ENCODE data around the gene ATP5PB.

ATP5PB gene

GRCh38 chr1:111446967-111447892 is 2.0 kb upstream of the ATP5PB start:
- DNase-seq: no peak

GRCh38 chr1:111448482-111448917 is 764 bp upstream of the ATP5PB start:
- no peak for DNase-seq

GRCh38 chr1:111449703-111450017 is 396 bp downstream of the ATP5PB start:
- no peak for DNase-seq

GRCh38 chr1:111450185-111450584 is 921 bp downstream of the ATP5PB start:
- no peak for DNase-seq

GRCh38 chr1:111452581-111452980 is 3.3 kb downstream of the ATP5PB start:
- no peak for DNase-seq

- no peak for DNase-seq
Observed at GRCh38 chr1:111453706-111454105, 4.4 kb downstream of the ATP5PB start.

- DNase-seq: no peak
Observed at GRCh38 chr1:111454859-111455641, 5.8 kb downstream of the ATP5PB start.

- DNase-seq: no peak
Observed at GRCh38 chr1:111455642-111456031, 6.4 kb downstream of the ATP5PB start.

- DNase-seq: no peak
Observed at GRCh38 chr1:111461765-111462164, 12.5 kb downstream of the ATP5PB start.

GRCh38 chr1:111462370-111463028 is 13.2 kb downstream of the ATP5PB start:
- DNase-seq: no peak

GRCh38 chr1:111463029-111463683 is 13.9 kb downstream of the ATP5PB start:
- DNase-seq: no peak

- no peak for DNase-seq
Observed at GRCh38 chr1:111465754-111466153, 16.5 kb downstream of the ATP5PB start.

- no peak for DNase-seq
Observed at GRCh38 chr1:111466480-111466879, 17.2 kb downstream of the ATP5PB start.

GRCh38 chr1:111467865-111468716 is 18.8 kb downstream of the ATP5PB start:
- DNase-seq: no peak

GRCh38 chr1:111468717-111469100 is 19.4 kb downstream of the ATP5PB start:
- DNase-seq: no peak

- no peak for DNase-seq
Observed at GRCh38 chr1:111469539-111469938, 20.3 kb downstream of the ATP5PB start.

- DNase-seq: no peak
Observed at GRCh38 chr1:111470596-111470995, 21.3 kb downstream of the ATP5PB start.

- no peak for DNase-seq
Observed at GRCh38 chr1:111471012-111471411, 21.7 kb downstream of the ATP5PB start.

- no peak for DNase-seq
Observed at GRCh38 chr1:111471538-111471937, 22.3 kb downstream of the ATP5PB start.

GRCh38 chr1:111474106-111474505 is 24.8 kb downstream of the ATP5PB start:
- DNase-seq: no peak

GRCh38 chr1:111474521-111474920 is 25.3 kb downstream of the ATP5PB start:
- no peak for DNase-seq

- DNase-seq: no peak
Observed at GRCh38 chr1:111475701-111476100, 26.4 kb downstream of the ATP5PB start.

All from NCI-H1092 (cell line).